NCI-H1930 (cell line): ENCODE data around the gene GNRHR.
A peak's percentile ranks its signal among the peaks of the same experiment; 100 is the strongest.
"Not testable (repeated sequence)": the region's sequence is repeated elsewhere in the genome, so short reads cannot be mapped to it uniquely, and the experiment has no call there.

Source experiments
- DNase-seq, 2 experiments: peaks; one replicate each; lab custom pipeline; 2025; lab: John Stamatoyannopoulos, UW

The GNRHR gene, protein sequence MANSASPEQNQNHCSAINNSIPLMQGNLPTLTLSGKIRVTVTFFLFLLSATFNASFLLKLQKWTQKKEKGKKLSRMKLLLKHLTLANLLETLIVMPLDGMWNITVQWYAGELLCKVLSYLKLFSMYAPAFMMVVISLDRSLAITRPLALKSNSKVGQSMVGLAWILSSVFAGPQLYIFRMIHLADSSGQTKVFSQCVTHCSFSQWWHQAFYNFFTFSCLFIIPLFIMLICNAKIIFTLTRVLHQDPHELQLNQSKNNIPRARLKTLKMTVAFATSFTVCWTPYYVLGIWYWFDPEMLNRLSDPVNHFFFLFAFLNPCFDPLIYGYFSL

DNA sequence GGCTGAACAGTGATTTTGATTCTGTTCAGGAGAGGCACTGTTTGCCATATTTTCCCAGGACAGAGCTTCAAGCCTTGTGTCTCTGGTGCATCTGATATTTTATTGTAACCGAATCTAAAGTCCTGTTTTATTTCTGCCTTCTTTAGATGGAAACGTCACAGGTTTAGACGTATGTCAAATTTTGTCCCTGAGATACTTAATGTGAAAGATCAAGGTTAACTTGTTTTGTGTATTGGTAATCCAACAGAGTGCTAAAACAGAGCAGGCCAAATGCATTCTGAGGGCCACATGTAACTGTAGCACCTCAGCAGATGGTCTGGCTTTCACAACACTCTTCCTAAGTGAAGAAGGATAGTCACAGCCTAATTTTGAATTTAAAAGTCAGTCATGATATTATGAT, at the start of gene GNRHR:
GNRHR (minus strand) TSS at position 101 of the 400 bp plus-strand sequence; CDS start at position 48, 53 bp downstream.
- no peak for DNase-seq

DNA sequence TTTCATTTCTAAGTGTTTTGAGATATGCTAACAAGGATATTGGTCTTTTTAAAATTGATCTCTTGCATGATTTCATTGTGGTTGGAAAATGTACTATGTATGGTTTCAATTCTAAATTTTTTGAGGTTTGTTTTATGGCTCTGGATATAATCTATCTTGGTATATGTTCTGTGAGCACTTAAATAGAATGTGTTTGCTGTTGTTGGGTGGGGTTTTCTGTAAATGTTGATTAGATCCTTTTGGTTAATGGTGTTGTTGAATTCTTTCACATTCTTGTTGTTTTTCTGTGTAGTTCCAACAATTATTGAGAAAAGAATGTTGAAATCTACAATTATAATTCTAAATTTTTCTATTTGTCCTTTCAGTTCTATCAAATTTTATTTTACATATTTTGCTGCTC, 42.6 kb upstream of the GNRHR start:
- no peak for DNase-seq

DNA sequence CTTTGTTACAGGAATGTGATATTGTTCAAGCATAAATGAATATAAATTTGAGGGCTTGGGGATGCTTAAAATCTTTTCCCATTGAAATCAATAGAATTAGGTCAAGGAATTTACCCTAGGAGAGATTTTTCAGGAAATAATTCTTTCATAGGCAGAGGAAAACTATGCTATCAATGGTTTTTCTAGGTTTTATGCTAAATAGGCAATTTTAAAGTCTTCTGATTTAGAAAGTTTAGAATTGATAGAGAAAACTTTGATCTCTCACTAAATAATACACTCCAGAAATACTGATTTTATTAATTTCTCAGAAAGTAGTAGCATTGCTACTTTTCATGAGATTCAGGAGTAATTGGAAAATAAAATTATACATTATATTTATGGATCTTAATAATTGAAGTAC, 36.5 kb upstream of the GNRHR start:
- DNase-seq = no peak

DNA sequence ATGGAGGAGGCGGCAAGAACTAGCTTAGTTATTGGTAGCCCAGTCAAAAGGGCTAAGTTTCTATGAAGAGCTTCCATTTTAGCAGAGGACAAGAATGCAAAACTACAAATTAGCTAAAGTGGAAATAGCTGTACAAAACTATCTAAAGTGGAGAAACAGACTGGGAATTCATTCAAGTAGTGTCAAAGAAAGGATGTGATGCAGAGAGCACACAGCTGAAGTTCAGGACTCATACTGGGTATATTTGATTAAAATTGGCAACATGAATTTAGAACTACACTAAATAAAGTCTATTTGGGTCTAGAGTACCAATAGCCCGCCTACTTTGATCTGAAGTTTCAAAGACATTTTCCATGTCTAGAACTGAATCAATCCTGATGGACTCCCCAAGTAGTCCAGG, 33.1 kb upstream of the GNRHR start:
- no peak for DNase-seq

DNA sequence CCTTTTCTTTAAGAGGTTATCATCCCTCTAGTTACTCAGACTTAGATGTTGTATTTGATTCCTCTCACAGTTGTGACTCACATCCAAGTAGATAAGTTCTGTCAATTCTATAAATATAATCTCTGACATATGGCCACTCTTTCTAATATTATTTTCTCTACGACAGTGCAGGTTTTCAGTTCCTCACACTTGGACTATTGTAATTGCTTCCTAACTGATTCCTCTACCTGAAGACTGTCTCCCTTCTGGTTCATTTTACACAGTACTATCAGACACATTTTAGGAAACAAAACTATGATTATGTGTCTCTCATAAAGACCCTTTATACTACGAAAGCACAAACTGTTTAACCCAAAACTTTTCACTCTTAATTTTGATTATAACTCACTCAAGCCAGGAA, 31.3 kb upstream of the GNRHR start:
- no peak for DNase-seq

DNA sequence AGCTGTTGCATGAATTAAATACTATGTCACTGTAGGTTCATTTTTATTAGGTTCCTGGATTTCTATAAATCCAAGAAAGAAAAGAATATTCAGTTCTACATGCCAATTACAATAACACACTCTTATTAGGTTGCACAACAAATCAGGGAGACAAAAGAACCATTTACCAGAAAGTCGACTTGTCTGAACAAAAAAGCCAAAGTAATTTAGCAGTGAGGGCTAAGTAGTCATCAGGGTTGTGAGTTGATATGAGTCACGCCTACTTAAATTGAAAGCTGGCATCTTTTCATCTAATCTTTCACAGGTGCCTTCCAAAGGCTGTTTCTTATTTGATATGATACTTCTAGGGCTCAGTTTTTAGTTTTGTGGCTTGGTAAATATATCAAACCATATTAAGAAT, 25.4 kb upstream of the GNRHR start:
- DNase-seq = no peak

DNA sequence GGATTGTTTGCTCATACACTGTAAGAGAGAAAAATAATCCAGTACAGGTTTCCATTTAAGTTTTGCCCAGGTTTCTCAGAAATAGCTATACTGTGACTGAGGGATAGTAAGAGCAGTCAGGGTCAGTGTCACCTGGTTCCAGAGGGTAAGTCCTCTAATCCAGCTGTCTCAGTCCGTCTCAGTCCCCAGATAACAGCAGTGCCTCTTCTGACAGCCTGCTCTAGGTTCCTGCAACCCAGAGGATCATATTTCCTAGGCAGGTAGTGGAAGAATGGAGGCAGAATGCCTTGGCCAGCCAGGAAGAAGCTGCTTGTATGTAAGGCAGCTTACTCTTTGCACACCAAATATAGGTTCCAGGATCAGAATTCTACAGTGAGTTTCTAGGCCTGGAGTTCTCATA, 22.6 kb upstream of the GNRHR start:
- no peak for DNase-seq

DNA sequence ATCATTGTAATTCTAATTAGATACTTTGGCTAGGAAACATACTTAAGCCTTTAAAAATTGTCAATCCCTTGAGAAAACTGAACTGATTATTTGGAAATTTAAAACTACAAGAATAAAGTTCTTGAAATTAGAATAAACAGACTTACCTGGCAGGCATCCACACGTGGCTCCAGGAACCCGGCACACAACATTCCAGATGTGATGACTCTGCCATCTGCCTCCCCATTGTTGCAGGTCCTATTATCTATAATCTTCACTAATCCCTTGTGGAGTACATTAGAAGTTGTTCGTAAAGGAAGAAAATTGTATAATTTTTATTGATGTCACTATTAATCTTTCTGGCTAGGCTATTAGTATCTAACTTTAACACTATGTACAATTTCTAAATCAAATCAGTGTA, 16.2 kb upstream of the GNRHR start:
- peak; percentile 34 to 40 for DNase-seq

DNA sequence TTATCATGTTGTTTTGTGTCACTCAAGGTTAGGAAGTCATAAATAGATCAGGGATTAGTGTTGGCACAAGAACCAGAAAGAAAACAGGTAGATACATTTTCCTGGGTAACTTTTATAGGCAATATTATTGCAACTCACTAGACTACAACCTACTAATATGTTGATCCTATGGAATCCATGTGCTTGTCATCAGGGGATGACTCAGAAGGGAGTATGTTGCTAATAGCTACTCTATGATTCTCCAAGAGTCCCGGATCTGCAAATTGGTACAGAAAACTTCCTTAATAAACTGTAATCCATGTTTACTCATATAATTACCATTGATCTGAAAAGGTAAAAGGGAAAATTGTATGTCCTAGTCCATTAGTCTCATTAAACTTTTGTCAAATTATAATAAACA, 11.7 kb upstream of the GNRHR start:
- DNase-seq = no peak

DNA sequence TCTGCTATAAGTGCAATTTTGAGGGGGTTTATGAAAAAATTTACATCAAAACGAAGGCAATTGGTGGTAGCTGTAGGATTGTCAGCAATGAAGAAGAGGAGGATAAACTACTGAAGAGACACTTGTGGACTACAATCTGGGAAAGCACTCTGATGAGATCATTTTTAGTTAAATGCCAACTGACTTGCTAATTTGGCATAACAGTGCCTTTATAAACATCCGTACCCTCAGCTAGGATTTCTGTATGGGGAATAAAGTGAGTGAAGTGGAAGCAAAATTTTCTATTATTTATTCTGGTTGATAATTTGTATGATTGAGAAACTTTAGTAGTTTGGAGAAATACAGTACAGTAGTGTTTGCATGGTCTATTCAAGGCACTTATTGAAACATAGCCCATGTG, 11.2 kb upstream of the GNRHR start:
- DNase-seq = no peak

DNA sequence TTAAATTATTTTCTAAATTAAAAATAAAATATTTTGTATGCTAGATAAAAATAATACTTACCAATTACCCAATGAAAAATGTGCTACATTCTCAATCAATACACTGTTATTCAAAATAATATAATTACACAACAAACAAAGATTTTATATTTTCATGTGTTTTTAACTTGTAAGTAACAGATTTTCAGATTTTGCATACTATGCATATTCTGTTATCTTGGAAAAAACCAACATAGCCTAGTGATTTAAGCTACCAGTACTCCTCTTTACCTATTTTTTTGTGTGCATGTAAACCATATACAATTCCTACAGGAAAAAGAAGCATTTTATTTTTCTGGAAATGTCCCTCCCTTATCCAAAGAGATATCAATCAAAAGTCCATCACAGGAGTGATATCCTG, 10.0 kb upstream of the GNRHR start:
- DNase-seq = no peak

DNA sequence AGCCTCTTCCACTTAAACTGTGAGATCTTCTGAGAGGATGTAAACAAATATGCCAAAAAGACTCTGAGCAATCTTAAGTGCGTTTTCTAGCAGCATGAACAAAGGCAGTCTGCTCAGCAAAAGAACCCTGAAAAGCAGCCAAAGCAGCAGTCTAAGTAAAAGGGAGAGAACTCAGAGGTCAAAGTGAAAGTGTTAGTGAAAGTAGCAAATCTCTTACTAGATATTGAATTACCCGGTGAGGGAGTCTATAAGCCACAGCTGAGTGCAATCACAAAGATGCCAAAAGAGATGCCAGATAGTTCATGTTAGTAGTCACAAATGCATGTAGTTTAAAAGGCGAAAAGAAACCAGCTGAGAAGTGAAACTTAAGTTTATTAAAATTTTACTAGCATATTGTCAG, 7.9 kb upstream of the GNRHR start:
- DNase-seq = no peak

DNA sequence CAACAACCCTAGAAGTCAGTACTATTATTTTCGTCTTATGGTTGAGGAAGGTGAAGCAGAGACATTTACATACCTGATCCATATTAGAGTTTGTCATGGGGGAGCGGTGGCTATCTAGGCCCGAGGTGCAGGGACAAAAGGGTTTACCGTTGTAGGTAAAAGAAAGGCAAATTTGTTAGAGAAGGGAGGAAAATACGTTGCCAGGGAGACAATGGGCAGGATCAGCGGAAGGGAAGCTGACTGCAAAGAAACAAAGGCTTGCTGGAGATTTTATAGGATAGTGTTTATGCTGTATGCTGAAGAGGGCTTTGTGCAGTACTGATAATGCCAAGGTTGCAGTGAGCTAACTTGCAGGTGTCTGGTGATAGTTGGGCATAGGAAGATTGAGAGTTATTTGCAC, 2.8 kb upstream of the GNRHR start:
- DNase-seq = not testable (repeated sequence)

DNA sequence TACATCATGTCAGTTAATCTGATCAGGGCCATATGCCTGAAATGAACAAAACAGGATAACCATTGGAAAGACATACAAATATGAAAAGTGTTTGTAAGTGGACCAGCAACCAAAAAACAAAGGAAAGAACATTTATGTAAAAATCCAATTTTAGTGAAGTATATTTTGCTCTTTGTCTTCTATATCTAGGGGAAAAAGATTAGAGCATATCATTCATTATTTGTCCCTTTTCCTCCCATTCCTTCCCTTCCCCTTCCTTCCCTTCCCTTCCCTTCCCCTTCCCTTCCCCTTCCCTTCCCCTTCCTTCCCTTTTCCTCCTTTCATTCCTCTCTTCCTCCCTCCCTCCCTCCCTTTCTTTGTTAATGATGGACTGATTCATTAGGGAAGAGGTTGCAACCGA, 1.8 kb upstream of the GNRHR start:
- no peak for DNase-seq

DNA sequence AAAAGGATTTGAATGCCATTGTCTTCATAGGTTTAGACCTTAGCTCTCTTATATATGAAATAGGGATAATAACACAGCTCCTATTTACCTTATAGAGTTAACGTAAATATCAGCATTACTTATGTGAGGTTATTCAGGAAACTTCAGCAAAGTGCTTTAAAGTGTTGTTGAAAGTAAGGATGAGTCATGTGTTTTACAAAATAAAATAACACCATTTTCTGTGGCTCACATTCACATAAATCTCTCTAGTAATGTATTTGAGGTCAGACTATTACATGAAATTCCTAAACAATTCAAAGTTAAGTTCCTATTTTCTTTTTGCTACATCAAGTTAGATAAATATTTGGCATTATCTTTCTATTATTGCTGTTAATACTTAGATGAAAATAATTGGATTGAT, 2.9 kb downstream of the GNRHR start:
- no peak for DNase-seq

DNA sequence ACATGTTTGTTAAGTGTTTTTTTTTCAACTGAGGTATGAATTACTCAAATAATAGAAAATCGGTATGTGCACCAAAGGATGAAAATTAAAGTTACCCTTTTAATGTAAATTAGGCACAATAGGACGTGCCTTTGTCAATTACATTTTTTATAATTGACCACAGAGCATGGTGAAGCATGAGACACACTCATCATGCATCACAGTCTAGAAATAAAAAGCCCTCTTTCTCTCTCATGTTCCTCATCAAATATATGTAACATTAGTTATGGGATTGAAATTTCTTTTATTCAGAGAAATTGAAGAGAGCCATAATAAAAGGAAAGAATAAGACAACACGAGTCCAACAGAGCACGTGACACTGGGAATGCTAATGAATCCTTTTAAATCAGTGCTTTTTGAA, 3.5 kb downstream of the GNRHR start:
- DNase-seq = no peak

DNA sequence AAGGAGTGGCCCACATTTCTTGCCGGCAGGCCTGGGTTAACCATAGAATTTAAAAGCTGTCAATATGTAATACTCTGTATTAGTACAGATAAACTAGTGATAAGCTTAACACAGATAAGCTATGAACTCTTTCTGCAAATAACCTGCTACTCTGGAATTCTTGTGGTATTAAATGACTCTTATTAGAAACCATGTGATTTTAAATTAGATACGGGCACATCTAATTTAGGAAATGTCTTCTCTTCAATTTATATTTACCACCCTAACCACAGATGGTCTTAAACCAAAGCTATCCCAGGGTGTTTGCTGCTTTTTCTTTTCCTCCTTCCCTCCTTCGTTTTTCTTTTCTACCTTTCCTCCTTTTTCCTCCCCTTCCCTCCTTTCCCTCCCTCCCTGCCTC, 4.9 kb downstream of the GNRHR start:
- no peak for DNase-seq

DNA sequence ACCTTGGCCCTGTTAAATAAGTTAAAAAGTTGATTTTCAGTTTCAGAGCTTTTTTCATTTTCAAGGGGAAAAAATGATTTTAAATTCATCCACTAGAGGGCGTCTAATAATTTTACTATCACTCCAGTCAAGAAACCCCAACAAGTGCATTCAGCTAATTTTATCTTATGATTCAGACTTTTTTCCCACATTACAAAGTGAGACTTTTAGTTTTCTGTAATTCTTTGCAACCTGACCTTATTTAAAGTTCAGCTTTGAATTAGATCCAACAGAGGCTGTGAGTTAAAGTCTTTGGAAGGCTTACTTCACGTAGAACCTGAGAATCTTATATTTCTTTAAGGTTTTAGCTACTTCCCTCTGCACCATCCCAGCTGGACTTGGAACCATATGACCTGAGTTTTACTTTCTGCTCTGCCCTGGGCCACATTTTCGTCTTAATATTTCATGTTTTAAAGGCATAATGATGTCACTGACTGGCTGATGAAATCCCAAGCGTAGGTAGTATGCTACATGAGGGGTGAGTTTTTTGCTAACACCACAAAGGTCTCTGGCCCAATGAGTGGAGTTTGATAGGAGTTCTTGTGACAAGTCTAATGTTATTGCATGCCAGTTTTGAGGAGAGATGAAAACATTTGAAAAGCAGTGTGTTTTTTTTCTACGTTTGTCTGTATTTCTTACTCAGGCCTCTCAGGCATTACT, 7.2 kb downstream of the GNRHR start:
- DNase-seq = peak in 1 of 2 experiments; percentile 25

DNA sequence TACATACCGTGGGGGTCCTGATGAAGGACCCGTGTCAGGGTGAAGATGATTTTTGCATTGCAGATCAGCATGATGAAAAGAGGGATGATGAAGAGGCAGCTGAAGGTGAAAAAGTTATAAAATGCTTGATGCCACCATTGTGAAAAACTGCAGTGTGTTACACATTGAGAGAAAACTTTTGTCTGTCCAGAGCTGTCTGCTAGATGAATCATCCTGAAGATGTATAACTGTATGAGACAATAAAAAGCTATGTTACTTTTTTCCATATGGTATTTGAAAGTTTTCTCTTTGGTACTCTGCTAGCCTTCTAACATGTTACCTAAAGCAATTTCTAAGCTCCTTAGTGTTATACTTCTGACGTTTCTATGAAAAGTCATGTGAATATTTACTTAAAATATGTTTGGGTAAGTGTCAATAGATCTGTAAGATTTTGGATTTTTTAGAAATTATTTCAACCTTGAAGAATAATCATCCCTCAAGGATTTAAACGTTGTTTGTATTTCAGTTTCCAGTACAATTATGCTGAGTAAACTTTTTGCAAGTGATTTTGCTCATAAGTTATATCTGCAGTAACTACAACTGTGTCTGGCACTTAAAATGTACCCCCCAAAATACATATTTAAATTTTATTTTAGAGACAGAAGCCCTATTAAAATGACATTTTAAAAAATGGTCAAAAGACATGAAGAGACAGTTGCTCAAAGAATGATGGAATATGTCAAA, 9.5 kb downstream of the GNRHR start:
- DNase-seq = no peak

DNA sequence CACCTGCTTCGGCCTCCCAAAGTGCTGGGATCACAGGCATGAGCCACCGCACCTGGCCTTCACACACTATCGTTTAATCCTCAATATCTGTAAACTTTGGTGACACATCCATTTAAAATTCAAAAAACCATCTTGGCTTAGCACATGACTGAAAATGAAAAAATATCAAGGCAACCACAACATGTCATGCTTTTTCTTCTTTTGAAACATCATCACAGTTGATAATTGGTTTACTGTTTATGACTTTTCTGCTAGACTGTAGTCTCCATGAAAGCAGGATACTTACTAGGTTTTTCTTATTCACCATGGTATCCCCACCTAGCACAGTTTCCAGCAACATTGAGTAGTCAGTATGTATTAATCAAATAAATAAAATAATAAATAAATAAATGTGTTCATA, 11.0 kb downstream of the GNRHR start:
- no peak for DNase-seq

DNA sequence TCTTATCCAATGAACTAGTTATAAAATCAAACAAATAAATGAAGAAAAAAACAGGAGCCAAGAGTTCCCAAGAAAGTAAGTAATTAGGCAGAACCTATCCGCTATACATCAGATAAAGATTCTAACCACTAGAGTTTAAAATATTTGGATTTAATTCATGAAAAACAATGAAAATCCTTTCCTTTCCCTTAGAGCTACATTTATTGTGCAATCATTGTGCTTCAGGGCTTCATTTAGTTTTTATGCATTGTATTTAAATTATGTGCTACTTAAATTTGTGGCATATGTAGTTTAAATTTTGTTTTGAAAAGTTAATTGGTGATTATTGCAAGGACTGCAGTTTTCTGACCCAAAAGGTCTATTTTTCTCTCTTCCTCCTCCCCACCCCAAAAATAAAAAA, 17.9 kb downstream of the GNRHR start:
- no peak for DNase-seq

DNA sequence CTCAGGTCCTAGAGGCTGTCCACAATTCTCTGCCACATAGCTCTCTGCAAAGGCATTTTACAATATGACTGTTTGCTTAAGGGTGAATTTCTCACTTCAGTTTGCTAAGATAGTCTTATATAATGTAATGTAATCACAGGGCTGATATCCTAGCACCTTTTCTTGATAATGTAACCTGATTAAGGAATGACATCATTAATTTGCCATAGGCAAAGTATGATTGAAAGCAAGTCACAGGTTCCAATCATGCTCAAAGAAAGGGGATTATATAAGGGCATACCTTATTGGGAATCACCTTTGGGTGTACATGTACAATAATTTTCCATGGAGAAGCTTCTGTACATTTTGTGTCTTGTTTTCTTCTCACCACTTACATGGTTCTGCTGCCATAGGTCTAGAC, 18.9 kb downstream of the GNRHR start:
- DNase-seq = no peak

DNA sequence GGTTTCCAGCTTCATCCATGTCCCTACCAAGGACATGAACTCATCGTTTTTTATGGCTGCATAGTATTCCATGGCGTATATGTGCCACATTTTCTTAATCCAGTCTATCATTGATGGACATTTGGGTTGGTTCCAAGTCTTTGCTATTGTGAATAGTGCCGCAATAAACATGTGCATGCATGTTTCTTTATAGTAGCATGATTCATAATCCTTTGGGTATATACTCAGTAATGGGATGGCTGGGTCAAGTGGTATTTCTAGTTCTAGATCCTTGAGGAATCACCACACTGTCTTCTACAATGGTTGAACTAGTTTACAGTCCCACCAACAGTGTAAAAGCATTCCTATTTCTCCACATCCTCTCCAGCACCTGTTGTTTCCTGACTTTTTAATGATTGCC, 23.7 kb downstream of the GNRHR start:
- not testable (repeated sequence) for DNase-seq
